ENCODE data around the gene ELP2.

GRCh38 chr18:36101943-36102342 lies 27.8 kb upstream of the ELP2 start:
- TF ChIP-seq POLR2AphosphoS5 (IDR thresholded peaks at IDR 0.05; ENCODE audit: low read depth, low read length) (no peak), POLR2A (IDR thresholded peaks at IDR 0.05; ENCODE audit: low read depth, low read length) (no peak), PAX5 (IDR thresholded peaks at IDR 0.05; ENCODE audit: insufficient read depth, low read length, severe bottlenecking) (no peak), TAF1 (IDR thresholded peaks at IDR 0.05; ENCODE audit: low read depth, low read length) (no peak), POU2F2 (IDR thresholded peaks at IDR 0.05; ENCODE audit: low read depth, low read length) (no peak)

Data from GM12891 (cell line).